Astrocyte of the cerebellum (primary cell): Measurements from ENCODE around the gene RLN3.

ENCODE experiments used
- DNase-seq: peaks from one replicate; pipeline ENCODE4 v3.0.0-alpha.2; 2011; ENCODE audit warnings: low read depth
- H3K4me3 ChIP-seq: 2 replicates; pipeline ENCODE4 v1.5.1; 2011; ENCODE audit warnings: mild to moderate bottlenecking, low read depth, low read length, moderate library complexity
- CTCF ChIP-seq: IDR thresholded peaks from 2 replicates; pipeline ENCODE4 v1.5.1; 2012; ENCODE audit warnings: low read length, low read depth, moderate library complexity, mild to moderate bottlenecking; ENCODE audit errors: missing control alignments
- in situ Hi-C: cut with HindIII; loops from 2 replicates; pipeline ENCODE4 v1.10.0; 2017; ENCODE audit warnings: low sequenced_read_pairs

The RLN3 gene

GRCh38 chr19:13981467-13981866 lies 46.5 kb upstream of the RLN3 start:
- no peak overlapping the region for H3K4me3 ChIP-seq
- TF ChIP-seq CTCF, result no peak
- DNase-seq, result no peak
- in situ Hi-C loops, result no loop called here

GRCh38 chr19:13981988-13982501 lies 45.9 kb upstream of the RLN3 start:
- TF ChIP-seq CTCF, result no peak
- in situ Hi-C loops, result no loop called here
- H3K4me3 ChIP-seq, result no peak overlapping the region
- DNase-seq, result no peak

- TF ChIP-seq CTCF, result no peak
- in situ Hi-C loops, result no loop called here
- H3K4me3 ChIP-seq, result no peak overlapping the region
- no peak for DNase-seq
Observed at GRCh38 chr19:13982773-13983172, 45.2 kb upstream of the RLN3 start.

- no peak for TF ChIP-seq CTCF
- no peak overlapping the region for H3K4me3 ChIP-seq
- in situ Hi-C loops, result no loop called here
- no peak for DNase-seq
Observed at GRCh38 chr19:13983213-13983889, 44.6 kb upstream of the RLN3 start.

GRCh38 chr19:13984186-13984585 lies 43.8 kb upstream of the RLN3 start:
- DNase-seq, result no peak
- no peak for TF ChIP-seq CTCF
- no peak overlapping the region for H3K4me3 ChIP-seq
- in situ Hi-C loops, result no loop called here

- DNase-seq, result no peak
- H3K4me3 ChIP-seq, result no peak overlapping the region
- TF ChIP-seq CTCF, result no peak
- in situ Hi-C loops, result no loop called here
Observed at GRCh38 chr19:13984875-13985741, 42.8 kb upstream of the RLN3 start.
